HG02623 (cell line): ENCODE results near the gene SFXN3.

Source experiments
- ATAC-seq: cut with Tn5 transposase; IDR thresholded peaks from one replicate; pipeline ENCODE4 v1.9.1; 2021; ENCODE audit warnings: moderate library complexity; ENCODE audit not compliant: unreplicated experiment

The SFXN3 gene

DNA sequence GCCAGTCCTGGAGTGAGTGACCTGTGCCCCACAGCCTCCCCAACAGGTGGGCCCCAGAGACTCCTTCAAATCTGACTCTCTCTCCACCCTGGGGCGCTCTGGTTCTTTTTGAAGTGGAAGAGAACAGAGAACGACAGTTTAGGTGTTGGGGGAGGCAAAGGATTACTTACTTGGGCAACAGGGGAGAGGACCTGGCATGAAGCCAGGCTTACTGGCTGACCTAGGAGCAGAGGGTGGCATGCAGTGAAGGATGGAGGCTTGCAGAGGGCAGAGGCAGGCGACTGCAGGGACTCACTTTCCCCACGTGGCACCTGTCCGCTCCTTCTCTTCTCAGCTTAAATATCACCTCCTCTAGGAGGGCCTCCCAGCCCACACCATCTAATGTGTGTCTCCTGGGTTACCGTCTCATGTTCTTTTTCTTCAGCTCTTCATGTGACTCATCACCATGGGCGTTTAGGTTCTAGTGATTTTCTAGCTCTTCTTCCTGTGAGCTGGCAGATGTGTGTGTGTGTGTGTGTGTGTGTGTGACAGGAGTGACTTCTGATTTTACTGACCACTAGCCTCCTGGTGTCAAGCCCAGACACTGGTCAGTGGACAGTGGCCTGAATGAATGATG lies 16.0 kb upstream of the SFXN3 start:
- no peak for ATAC-seq

DNA sequence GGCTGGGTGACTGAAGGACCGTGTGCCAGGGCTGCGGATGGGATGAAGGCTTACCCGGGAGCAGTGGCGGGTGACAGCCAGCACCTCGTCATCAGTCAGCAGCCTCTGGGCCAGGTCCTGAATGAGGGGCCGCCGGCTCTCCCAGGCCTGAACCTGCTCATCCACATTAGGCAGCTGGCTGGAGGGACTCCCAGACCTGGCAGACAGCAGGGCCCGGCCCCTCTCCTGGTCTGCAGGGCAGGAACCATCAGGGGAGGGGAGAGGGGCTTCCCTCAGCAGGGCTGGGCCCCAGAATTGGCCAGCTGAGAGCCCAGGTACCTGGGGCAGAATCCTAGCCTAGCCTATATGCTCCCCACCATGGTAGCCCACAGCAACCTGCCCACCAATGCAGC lies 15.5 kb upstream of the SFXN3 start:
- no peak for ATAC-seq

DNA sequence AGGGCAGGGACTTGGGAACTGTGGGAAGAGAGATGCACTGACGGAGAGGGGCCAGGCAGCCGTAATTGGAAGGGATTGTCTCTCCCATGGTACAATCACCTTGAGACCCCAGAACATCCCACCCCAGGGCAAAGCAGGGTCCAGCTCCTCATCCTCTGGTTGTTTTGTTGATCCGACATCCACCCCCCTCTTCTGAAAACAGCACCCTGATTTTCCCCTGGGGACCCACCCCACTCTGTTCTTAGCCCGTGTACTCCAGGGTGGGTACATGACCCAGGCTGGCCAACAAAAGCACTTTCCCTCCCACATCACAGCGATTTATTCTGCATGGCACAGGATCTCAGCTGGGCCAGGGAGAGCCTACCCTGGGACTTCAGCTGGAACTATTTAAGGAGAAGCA lies 14.2 kb upstream of the SFXN3 start:
- ATAC-seq = no peak

DNA sequence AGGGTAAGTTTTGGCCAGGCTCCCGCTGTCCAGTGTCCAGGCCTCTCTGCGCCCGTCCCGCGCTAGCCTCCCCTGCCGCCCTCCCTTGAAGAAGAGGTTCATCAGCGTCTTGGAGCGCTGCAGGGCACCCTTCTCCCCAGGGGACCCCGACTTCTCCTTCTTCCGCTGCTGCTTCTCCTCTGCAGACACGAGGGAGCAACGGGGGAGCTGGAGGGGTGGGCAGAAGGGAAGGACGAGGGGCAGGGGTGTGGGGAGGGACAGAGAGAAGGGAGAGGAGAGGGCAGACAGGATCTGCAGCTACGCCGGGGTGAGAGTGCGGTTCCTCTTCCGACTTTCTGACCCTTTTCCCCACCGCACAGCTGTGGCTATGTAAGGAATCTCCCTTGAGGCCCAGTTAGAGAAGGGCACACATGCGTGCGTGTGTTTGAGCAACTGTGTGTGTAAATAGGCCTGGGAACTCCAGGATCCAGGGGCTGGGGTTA lies 12.9 kb upstream of the SFXN3 start:
- ATAC-seq = no peak

DNA sequence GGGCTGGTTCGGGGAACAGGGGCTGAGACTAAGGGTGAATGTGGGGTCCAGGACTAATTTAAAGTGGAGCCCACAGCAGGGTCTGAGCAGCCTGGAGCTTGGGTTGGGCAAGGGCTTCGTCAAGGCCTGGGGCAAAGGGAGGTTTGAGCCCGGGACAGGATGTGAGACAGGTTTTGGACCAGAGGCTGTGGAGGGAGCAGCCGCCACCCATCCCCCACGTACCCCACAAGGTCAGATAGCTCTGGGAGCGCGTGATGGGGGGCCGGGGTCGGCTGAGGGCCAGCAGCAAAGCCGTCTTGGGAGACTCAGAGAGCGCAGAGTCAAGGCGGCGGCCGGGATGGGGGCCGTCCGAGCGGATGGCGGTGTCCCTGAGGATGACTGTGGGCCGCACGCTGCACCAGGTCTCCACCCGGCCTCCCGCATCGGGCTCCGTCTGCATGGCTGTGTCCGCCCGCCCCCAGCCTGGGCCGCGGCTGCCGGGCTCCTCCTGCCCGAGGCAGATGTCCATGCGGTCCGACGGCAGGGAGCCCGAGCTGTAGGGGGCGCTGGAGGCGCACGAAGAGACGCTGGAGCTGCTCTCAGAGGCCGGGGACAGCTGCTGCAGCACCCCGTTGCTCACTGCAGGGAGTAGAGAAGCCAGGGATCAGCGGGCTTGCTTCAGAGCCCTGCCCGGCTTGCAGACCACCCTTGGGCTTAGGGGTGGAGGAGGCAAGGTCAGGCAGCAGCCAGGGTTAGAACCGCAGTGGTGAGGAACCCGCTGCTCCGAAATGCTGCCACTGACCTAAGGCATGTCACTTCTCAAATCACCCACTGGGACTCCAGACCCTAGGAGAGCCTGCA lies 12.2 kb upstream of the SFXN3 start:
- ATAC-seq = no peak

DNA sequence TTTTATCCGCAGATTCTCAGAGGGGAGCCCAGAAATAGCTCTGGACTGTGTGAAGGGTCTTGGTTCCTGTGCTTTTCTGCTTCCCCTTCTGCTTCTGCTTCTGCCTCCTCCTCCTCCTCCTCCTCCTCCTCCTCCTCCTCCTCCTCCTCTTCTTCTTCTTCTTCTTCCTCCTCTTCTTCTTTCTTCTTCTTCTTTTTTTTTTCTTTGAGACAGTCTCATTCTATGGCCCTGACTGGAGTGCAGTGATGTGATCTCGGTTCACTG lies 11.7 kb upstream of the SFXN3 start:
- ATAC-seq = no peak

DNA sequence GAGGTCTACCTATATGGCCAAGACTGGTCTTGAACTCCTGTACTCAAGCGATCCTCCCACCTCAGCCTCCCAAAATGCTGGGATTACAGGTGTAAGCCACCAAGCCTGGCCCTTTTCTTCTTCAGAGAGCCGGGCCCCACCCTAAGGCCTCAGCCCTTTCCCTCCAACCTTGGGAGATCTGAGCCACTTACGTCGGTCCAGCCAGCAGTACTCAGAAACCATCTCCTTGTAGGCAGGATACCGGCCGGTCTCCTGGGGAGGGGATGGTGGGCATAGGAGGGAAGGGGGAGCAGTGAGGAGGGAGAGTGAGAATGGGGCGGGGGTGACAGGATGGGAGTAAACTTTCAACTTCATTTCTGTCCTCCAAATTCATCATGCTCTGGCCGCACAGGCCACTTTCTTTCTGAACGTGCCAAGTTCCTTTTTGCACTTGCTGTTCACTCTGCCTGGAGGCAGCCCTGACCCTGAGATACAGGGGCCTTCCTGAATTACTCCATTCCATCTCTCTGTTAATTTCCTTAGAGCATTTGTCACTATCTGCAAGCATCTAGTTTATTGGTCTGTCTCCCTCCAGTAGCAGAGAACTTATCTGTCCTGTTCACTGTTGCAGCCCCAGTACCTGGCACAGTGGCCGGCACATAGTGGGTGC lies 10.5 kb upstream of the SFXN3 start:
- no peak for ATAC-seq

DNA sequence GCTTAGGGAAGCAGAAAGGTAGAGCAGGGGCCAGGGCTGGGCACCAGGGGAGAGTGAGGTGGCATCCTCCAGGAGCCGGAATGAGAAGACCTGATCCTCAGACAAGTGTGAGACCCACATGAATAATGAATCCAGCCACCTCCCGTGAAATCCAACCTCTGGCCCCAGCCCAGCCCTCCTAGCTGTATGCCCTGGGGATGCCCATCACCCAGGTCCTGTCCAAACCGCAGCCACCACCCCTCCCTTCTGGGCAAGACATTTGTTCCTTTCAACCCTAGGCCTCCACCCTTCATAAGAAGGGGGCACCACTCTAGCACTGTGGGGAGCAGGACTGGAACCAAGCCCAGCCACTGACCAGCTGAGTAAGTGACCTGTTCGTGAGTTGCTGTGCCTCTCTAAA lies 9.8 kb upstream of the SFXN3 start:
- ATAC-seq = no peak

DNA sequence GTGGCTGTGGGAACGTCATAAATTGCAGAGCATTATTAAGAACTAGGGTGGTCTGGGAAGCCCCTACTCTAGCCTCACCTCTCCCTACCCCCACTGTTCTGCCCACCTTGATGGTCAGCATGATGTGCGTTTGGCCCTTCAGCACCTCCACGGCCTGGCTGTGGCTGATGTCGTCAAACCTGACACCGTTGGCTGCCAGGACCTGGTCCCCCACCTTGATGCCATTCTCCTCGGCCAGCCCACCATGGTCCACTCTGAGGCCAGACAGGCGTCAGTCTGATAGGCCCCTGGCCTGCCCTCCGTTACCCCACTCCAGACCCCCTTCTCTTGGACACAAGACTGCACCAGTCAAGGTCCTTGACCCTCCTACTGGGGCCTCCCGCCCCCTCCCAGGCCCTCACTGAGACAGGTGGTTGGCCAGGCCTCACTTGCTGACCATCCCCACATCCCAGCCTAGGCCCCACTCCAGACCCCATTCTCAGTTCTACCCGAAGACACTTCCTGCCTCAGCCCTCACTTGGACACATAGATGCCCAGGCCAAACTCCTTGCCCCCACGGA lies 9.3 kb upstream of the SFXN3 start:
- no peak for ATAC-seq

DNA sequence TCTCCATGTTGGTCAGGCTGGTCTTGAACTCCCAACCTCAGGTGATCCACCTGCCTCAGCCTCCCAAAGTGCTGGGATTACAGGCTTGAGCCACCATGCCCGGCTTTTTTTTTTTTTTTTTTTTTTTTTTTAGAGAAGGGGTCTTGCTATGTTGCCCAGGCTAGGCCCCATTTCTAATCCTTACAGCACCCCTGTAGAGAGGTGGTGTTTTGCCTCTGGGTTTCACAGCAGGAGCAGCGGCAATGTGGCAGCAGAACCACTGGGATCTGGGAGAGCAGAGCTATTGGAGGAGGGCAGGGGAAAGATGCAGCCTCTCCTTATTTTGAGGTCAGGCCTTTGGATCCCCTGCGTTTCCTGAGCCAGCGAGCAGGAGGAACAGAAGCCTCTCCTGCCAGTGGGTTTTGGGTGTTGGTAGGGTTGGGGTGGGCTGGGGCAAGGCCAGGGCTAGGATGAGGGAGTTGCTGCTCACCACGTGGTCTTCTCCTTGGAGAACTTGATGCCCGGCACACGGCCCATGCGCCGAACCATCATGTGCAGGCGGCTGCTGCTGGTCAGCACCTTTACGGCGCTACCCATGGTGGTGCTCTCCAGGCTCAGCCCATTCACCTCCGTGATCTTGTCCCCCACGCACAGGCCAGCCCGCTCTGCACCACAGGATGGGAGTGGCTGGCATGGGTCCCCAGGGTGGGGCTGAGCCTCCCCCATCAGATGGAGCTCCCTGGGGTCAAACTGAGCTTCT lies 7.9 kb upstream of the SFXN3 start:
- no peak for ATAC-seq

DNA sequence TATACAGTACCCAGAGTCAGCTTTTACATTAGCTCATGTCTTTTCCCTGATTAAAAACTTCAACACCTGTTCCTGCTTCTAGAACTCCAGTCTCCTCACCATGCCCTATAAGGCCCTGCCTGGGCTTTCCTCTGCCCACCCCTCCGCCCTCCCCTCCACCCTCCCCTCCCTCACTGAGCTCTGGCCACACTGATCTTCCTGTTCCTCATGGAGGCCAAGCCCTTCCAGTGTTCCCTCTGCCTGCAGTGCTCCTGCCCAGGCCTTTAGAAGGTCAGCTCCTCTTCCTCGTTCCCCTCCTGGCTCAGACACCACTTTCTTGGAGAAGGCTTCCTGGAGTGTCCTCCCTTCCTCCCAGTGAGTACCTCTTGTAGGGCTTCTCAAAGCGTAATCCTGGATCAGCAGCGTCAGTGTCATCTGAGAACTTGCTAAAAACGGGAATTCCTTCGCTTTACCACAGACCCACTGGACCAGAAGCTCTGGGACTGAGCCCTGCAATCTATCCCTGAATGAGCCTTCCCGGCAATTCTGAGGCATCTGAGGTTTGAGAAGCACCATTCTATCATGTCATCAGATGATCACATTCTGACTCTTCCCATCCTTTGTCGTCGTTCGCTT lies 3.8 kb upstream of the SFXN3 start:
- ATAC-seq = no peak

DNA sequence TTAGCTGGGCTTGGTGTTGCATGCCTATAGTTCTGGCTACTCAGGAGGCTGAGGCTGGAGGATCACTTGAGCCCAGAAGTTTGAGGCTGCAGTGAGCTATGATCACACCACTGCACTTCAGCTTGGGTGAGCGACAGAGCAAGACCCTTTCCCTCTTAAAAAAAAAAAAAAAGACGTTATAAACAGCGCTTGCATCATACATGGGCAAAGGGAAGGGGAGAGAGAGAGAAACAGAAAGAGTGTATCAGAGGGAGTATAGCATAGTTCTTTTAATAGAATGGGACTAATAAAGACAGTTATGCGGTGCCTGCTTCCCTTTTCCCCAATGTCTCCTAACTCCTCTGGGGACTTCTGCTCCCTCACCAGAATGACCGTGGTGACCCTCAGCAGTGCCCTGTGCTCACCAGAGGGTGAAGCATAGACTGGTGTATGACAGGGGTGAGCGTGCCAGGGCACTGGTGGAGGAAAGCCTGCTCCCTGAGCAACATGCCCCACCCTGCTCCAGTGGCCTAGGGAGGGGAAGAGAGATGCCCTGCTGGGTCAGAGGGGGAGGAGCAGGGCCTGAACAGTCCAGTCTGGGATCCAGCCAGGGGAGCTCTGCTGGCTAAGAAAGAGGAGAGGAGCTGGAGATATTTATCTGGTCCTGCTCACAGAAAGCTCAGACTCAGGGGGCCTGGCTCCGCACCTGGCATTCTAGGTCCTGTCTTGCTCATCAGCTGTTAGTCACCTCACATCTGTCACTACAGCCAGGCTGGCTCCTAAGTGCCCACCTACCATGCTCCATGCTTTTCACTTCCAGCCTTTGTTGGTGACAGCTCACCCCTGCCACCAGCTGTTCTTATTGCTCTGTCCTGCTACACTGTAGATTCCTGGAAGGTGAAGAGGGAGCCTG lies 2.3 kb upstream of the SFXN3 start:
- ATAC-seq = no peak

DNA sequence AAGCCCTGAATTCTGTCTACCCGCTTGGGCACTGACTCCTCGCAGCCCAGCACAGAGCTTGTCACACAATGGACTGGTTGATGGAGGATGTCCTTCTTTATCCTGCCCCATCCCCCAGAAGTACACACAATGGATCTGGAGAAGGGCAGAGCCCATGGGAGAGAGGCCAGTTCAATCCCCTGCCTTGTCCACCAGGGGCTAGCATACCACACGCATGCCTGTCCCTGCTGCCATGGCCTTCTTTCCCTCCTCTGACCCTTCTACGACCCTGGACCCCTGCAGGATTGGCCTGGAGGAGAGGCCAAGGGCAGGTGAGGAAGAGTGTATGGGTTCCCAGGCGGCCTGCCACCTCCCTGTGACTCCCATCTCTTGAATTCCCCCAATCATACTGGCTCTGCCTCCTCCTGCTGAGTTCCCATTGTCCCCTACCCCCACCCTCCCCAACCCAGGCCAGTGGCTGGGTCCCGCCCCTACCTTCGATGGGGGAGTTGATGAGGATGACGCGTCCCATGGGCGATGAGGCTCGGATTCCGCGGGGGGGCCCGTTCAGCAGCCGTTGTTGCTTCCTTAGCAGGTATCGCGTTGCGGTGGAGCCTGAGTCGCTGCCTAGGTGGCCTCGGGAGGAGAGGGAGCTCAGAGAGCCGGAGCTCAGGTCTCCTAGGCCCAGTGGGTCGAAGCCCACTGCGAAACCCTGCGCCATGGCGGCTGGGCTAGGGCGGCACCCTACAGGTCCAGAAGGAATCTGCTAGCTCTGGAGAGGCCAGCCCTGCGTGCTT lies 1.3 kb upstream of the SFXN3 start:
- ATAC-seq = no peak

DNA sequence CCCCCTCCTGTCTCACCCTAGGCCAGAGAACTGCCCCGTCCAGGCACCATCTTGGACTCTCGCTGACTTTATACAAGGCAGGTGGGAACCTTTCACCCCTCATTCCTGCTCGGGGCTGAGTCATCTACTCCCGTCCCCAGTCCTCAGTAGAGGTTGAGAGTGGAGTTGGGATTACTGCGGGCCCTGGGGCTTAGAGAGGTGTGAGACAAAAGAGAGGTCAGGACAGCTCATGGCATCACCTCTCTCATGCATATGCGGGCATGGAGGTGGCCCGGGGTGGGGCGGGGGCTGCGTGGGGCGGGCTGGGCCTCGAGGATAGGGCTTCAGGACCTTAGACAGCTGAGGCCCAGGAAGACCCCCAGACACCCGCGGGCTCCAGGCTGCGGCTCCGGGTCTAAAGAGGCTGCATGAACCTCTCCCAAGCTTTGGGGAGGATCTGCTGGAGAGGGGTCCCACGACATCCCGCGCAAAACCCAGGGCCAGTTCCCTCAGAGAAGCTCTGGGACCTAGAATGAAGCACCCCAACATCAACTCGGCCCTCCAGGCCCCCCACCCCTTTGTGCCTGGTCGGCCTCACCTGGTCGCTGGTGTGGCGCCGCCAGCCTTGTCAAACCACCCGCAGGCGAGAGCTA lies 422 bp upstream of the SFXN3 start:
- ATAC-seq = no peak

DNA sequence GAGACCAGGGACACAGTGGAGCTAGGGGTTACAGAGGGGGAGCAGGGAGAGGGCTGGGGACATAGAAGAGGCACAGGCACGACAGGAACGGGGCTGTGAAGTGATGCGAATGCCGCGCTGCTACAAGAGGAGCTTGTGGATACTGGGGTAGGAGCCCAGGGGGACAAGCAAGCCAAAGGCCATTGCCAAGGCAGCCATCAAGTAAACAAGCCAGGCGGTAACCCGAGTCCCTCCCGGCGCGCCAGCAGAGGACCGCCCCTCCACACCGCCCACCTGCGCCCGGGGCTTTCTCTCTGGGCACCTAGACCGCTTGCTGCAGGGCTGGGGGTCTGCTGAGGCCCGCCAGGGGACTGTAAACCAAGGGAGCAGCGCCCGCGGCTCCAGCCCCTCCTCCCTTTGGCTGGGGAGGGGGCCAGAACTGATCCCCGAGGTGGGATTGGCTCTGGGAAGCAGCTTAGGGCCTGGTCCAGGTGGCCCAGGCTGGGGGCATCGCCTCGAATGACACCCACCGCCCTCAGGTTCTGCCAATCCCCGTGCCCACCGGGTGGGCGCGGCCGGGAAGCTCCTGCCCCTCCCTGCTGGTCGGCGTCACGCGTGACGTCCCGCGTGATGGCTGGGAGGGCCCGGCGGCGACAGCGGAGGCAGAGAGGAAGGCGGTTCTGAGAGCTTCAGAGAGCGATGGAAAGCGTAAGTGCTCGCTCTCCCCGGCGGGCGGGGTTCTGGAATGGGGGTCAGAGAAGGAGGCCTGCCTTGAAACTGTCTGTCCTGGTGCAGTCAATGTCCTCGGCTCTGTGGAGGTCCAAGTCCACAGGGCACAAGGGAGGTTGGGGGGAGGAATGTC lies 982 bp downstream of the SFXN3 start:
- no peak for ATAC-seq

DNA sequence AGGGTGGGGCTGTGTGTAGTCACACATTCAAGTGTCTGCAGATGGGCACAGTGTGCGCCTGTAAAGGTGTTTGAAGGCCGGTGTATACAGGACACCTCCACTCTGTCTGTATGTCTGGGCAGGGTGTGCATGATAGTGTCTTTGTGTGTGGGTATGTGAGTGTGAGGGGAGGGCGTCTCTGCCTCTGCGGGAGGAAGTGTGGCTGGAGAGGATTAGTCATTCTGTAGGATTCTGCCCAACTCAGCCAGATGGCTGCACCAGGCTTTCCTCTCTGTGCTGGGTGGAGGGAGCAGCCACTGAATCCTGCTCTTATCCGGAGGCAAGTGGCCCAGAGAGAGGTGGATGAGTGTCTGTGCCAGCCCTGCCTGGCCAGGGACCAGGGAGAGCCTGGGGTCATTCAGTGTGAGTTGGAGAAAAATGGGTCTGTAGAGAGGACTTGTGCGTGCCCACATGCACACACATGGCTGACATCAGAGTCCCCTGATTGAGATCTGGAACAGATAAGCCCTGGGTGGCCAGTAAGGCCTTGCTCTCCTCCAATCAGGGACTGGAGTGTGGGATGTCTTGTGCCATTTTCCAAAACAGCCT lies 1.7 kb downstream of the SFXN3 start:
- ATAC-seq = no peak

DNA sequence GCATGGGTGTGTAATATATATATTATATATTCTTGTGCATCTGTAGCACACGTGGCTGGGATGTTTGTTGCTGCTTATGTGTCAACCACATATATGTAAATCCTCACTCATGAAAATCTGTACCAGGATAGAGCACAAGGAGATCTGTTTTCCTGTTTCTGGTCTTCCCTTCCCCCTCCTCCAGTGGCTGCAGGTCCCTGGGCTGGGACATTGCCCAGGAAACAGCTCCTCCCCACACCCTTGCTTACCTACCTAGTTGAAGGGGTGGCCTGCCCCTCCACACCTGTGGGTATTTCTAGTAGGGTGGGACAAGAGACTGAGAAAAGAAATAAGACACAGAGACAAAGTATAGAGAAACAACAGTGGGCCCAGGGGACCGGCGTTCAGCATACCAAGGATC lies 2.2 kb downstream of the SFXN3 start:
- ATAC-seq = no peak
